Posterior cingulate gyrus (tissue), 11 donors: Measurements from ENCODE around the gene FAM53A.
A peak's percentile ranks its signal among the peaks of the same experiment; 100 is the strongest.
"Not testable (repeated sequence)": the region's sequence is repeated elsewhere in the genome, so short reads cannot be mapped to it uniquely, and the experiment has no call there.

Source experiments
- DNase-seq, 10 donors: peaks; one replicate each; pipeline versions ENCODE4 v3.0.0 to v3.0.0-alpha.2; 2020 to 2021; ENCODE audit warnings: mixed read lengths in 3 of 10
- intact Hi-C: fragments of 100-400 bp; cut with DNase I; formaldehyde crosslinking; loops from one replicate; pipeline ENCODE4 v1.15.1; 2023

The FAM53A gene

GRCh38 chr4:1717129-1718094, 33.3 kb upstream of the FAM53A start:
- DNase-seq: peak in 3 of 10 donors; percentile 35 to 69 (median 68)
- intact Hi-C loops: loop anchor here (5.0 kb wide), 1 partner anchor 140 kb away; the partner anchor contains the start of gene LETM1

- DNase-seq: peak in 3 of 10 donors; percentile 49 to 63 (median 59)
- intact Hi-C loops: loop anchor here (5.0 kb wide), 1 partner anchor 141 kb away; the partner anchor contains the start of gene LETM1
Observed at GRCh38 chr4:1716065-1716945, 32.2 kb upstream of the FAM53A start.

GRCh38 chr4:1715002-1715758, 31.1 kb upstream of the FAM53A start:
- intact Hi-C loops: loop anchor here (5.0 kb wide), 1 partner anchor 142 kb away; the partner anchor contains the start of gene LETM1
- DNase-seq: peak in 2 of 10 donors; percentile 53 to 58

- intact Hi-C loops: loop anchor here (5.0 kb wide), 1 partner anchor 143 kb away; the partner anchor contains the start of gene LETM1
- peak in 1 of 10 donors; percentile 62 for DNase-seq
Observed at GRCh38 chr4:1714303-1715001, 30.3 kb upstream of the FAM53A start.

- intact Hi-C loops: no loop called here
- peak in 3 of 10 donors; percentile 39 to 74 (median 55) for DNase-seq
Observed at GRCh38 chr4:1713003-1713851, 29.1 kb upstream of the FAM53A start.

- peak; percentile 78 to 98 (median 86) for DNase-seq
- intact Hi-C loops: no loop called here
Observed at GRCh38 chr4:1712216-1713002, 28.3 kb upstream of the FAM53A start, which contains the start of gene SLBP. Gene SLBP, minus strand, starts transcription at chr4:1712319. Its CDS starts 131 bp downstream, at chr4:1712188.

- intact Hi-C loops: no loop called here
- peak in 6 of 10 donors; percentile 37 to 92 (median 66) for DNase-seq
Observed at GRCh38 chr4:1711571-1712215, 27.6 kb upstream of the FAM53A start.

- peak in 2 of 10 donors; percentile 54 to 81 for DNase-seq
- intact Hi-C loops: no loop called here
Observed at GRCh38 chr4:1711055-1711570, 27.0 kb upstream of the FAM53A start.

GRCh38 chr4:1708581-1708980, 24.5 kb upstream of the FAM53A start:
- DNase-seq: no peak
- intact Hi-C loops: no loop called here

- intact Hi-C loops: no loop called here
Observed at GRCh38 chr4:1706358-1706757, 22.2 kb upstream of the FAM53A start.

GRCh38 chr4:1705732-1706131, 21.6 kb upstream of the FAM53A start:
- intact Hi-C loops: no loop called here
- peak in 2 of 10 donors; percentile 18 to 32 for DNase-seq

More at GRCh38 chr4:1706358-1706757, 22.2 kb upstream of the FAM53A start:
- DNase-seq: peak in 2 of 10 donors; percentile 41 to 50

GRCh38 chr4:1703867-1704266, 19.8 kb upstream of the FAM53A start:
- intact Hi-C loops: no loop called here
- DNase-seq: peak in 1 of 10 donors; percentile 70

GRCh38 chr4:1701671-1702070, 17.6 kb upstream of the FAM53A start:
- intact Hi-C loops: not testable (repeated sequence)

GRCh38 chr4:1695913-1696312, 11.8 kb upstream of the FAM53A start:
- intact Hi-C loops: no loop called here
- DNase-seq: peak in 3 of 10 donors; percentile 53 to 88 (median 67)

More at GRCh38 chr4:1701671-1702070, 17.6 kb upstream of the FAM53A start:
- DNase-seq: not testable (repeated sequence)

- peak in 7 of 10 donors; percentile 47 to 93 (median 61) for DNase-seq
- intact Hi-C loops: loop anchor here (1.0 kb wide), 1 partner anchor 33 kb away; no protein-coding TSS in a partner anchor
Observed at GRCh38 chr4:1693131-1693896, 9.2 kb upstream of the FAM53A start.
